Transverse colon (tissue), 4 donors: ENCODE data around the gene CNPY2. TPM values are rescaled to one million over a fixed set of nuclear protein-coding genes. Genes with fewer than 3 reads are reported as not detected.
"Not testable (repeated sequence)": the region's sequence is repeated elsewhere in the genome, so short reads cannot be mapped to it uniquely, and the experiment has no call there.

ENCODE experiments used
- DNase-seq: peaks from one replicate; pipeline ENCODE4 v3.0.0-alpha.2; 2019
- H3K27ac ChIP-seq, 4 donors: fragments of 200-600 bp; sonication (generic); 2 replicates each; pipeline ENCODE4 v1.5.1; 2016 to 2018; ENCODE audit warnings: inconsistent platforms in 4 of 4
- H3K27me3 ChIP-seq: fragments of 200-600 bp; sonication (generic); 2 replicates; pipeline ENCODE4 v1.5.1; 2017; ENCODE audit warnings: inconsistent platforms
- H3K36me3 ChIP-seq, 4 donors: fragments of 200-600 bp; sonication (generic); 2 replicates each; pipeline ENCODE4 v1.5.1; 2017 to 2019; ENCODE audit warnings: inconsistent platforms in 4 of 4
- H3K4me1 ChIP-seq, 4 donors: fragments of 200-600 bp; sonication (generic); 2 replicates each; pipeline ENCODE4 v1.5.1; 2017 to 2020; ENCODE audit warnings: inconsistent platforms in 4 of 4
- H3K4me3 ChIP-seq, 4 donors: fragments of 200-600 bp; sonication (generic); 1 replicate in 1 of 4; 2 replicates in 3 of 4; pipeline versions ENCODE4 v1.5.1 to v1.6.1; 2017 to 2019; ENCODE audit warnings: inconsistent platforms in 4 of 4
- H3K9me3 ChIP-seq, 2 donors: fragments of 200-600 bp; sonication (generic); 2 replicates each; pipeline ENCODE4 v1.5.1; 2017 to 2019; ENCODE audit warnings: inconsistent platforms in 2 of 2
- CTCF ChIP-seq, 5 experiments: fragments of 200-600 bp in 3 of 5; fragments of 450-650 bp in 2 of 5; sonication (generic) in 3 of 5; IDR thresholded peaks; 1 replicate in 2 of 5; 2 replicates in 3 of 5; pipeline ENCODE4 v1.5.1; 2016 to 2017; ENCODE audit warnings: antibody characterized with exemption in 5 of 5, inconsistent platforms in 3 of 5, mild to moderate bottlenecking in 2 of 5, moderate library complexity in 1 of 5
- EP300 ChIP-seq: sonication (generic); formaldehyde crosslinking; IDR thresholded peaks from one replicate; pipeline ENCODE4 v1.6.1; 2017; ENCODE audit warnings: antibody characterized with exemption, low read depth
- POLR2A ChIP-seq: fragments of 450-650 bp; IDR thresholded peaks from one replicate; pipeline ENCODE4 v1.6.1; 2016; ENCODE audit warnings: antibody characterized with exemption, mild to moderate bottlenecking, moderate library complexity
- POLR2AphosphoS5 ChIP-seq, 3 donors: sonication (generic); formaldehyde crosslinking; IDR thresholded peaks; one replicate each; pipeline ENCODE4 v1.6.1; 2016; ENCODE audit warnings: antibody characterized with exemption in 3 of 3
- WGBS, 2 donors: methylation state at CpG; one replicate each; pipeline ENCODE4 v1.1.5; 2018; ENCODE audit warnings: low coverage in 1 of 2; 5-methylcytosine and 5-hydroxymethylcytosine counted together
- in situ Hi-C, 4 donors: fragments of 200-750 bp; cut with MboI; loops; one replicate each; pipeline versions ENCODE4 v1.15.0 to v1.15.1; 2017; ENCODE audit warnings: low sequenced_read_pairs in 3 of 4, low pct_ligation_motif_present in 1 of 4, low pct_unique_long_range_greater_than_20kb in 1 of 4
- intact Hi-C: fragments of 100-400 bp; cut with DNase I; formaldehyde crosslinking; loops from one replicate; pipeline ENCODE4 v1.15.1; 2023; ENCODE audit warnings: low total_unique reads
- total RNA-seq, 4 donors: library from RNA; depleted of rRNA; stranded (reverse); fragments of >200 nt; gene quantifications; one replicate each; pipeline ENCODE4 v1.1.0, GENCODE V29; 2016

Gene CNPY2
- total RNA-seq, 4 donors from 2014 or later: 34.0 to 87.2 (median 51.8) TPM

DNA sequence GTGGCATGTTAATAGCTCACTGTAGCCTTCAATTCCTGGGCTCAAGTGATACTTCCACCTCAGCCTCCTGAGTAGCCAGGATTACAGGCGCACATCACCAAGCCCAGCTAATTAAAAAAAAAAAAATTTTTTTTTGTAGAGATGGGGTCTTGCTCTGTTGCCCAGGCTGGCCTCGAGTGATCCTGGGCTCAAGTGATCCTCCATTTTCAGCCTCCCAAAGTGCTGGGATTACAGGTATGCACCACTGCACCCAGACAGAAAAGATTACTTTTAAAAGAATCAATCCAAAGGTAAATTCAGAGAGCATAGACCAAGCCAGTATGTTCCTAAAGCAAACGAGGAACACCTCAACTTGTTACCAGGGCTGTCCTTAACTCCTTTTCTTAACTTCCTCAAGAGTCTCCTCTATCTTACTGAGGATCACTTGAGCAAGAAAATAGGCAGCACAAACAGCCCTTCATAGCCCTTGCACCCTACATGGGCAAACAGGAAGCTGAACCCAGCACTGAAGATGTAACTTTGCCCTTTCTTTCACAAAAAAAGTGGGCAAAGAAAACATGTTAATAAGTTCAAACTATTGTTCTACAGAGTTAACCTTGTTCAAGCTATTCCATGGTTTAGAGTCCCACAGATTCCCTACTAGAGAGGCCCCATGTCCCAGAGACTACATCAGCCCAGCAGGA is 26.9 kb downstream of the CNPY2 start:
- TF ChIP-seq POLR2AphosphoS5 (IDR thresholded peaks at IDR 0.05): no peak
- TF ChIP-seq POLR2A: no peak
- TF ChIP-seq CTCF (IDR thresholded peaks at IDR 0.05): no peak
- TF ChIP-seq EP300: no peak
- no peaks in the 10 kb centered on the region for H3K9me3 ChIP-seq
- no peaks in the 10 kb centered on the region for H3K27me3 ChIP-seq
- DNase-seq: no peak
- H3K27ac ChIP-seq: no peak overlapping the region
- peaks cover 0 to 25% (median 12%) of the 10 kb centered on the region in 4 donors for H3K36me3 ChIP-seq
- no peak overlapping the region for H3K4me3 ChIP-seq
- intact Hi-C loops (no loop called here), in situ Hi-C loops (no loop called here)
- peaks cover 0 to 14% (median 0%) of the 10 kb centered on the region in 4 donors for H3K4me1 ChIP-seq
- 79% methylated on average over 3 of the region's 3 CpGs; no CpG with 5 or more reads in 1 of the 2 donors for WGBS, 2 donors

GRCh38 chr12:56286044-56286830 is 29.6 kb downstream of the CNPY2 start:
- Histone ChIP-seq H3K36me3 (peaks cover 0 to 49% (median 24%) of the 10 kb centered on the region in 4 donors), H3K27me3 (no peaks in the 10 kb centered on the region), H3K4me3 (no peak overlapping the region), H3K27ac (no peak overlapping the region), H3K4me1 (peaks cover 0 to 2% (median 0%) of the 10 kb centered on the region in 4 donors), H3K9me3 (no peaks in the 10 kb centered on the region)
- WGBS, 2 donors: 35 to 50% methylated on average over 4 of the region's 4 CpGs
- intact Hi-C loops (no loop called here), in situ Hi-C loops (no loop called here)
- DNase-seq: no peak
- TF ChIP-seq POLR2A (no peak), CTCF (IDR thresholded peaks at IDR 0.05) (no peak), POLR2AphosphoS5 (IDR thresholded peaks at IDR 0.05) (no peak), EP300 (no peak)

DNA sequence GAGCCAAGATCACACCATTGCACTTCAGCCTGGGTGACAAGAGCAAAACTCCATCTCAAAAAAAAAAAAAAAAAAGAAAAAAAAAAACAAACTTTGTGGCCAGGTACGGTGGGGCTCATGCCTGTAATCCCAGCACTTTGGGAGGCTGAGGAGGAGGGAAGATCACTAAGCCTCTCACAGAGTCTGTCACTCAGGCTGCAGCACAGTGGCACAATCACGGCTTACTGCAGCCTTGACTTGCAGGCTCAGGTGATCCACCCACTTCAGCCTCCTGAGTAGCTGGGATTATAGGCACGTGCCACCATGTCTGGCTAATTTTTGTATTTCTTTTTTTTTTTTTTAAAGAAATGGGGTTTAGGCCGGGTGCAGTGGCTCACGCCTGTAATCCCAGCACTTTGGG is 31.5 kb downstream of the CNPY2 start:
- H3K9me3 ChIP-seq, intact Hi-C loops, H3K27ac ChIP-seq, H3K27me3 ChIP-seq, H3K4me3 ChIP-seq, H3K4me1 ChIP-seq, DNase-seq, in situ Hi-C loops: not testable (repeated sequence)
- H3K36me3 ChIP-seq: peaks cover 0 to 63% (median 22%) of the 10 kb centered on the region in 4 donors
- WGBS, 2 donors: 90 to 96% methylated on average over 2 to 5 of the region's 5 CpGs

- H3K4me3 ChIP-seq: no peak overlapping the region
- intact Hi-C loops: no loop called here
- H3K36me3 ChIP-seq: peaks cover 0 to 76% (median 31%) of the 10 kb centered on the region in 4 donors
- no peaks in the 10 kb centered on the region for H3K4me1 ChIP-seq
- peak overlapping the region in 2 of 4 donors; percentile 30 to 37 for H3K27ac ChIP-seq
- no peak for DNase-seq
- no peaks in the 10 kb centered on the region for H3K27me3 ChIP-seq
- TF ChIP-seq POLR2A (no peak), CTCF (IDR thresholded peaks at IDR 0.05) (no peak), POLR2AphosphoS5 (IDR thresholded peaks at IDR 0.05) (no peak), EP300 (no peak)
- no peaks in the 10 kb centered on the region for H3K9me3 ChIP-seq
- in situ Hi-C loops: no loop called here
- 92 to 94% methylated on average over 2 of the region's 2 CpGs for WGBS, 2 donors
Measured at GRCh38 chr12:56282579-56282978, 33.2 kb downstream of the CNPY2 start.
